ENCODE results near the gene OSBPL7.

OSBPL7 gene

GRCh38 chr17:47821424-47822391 lies at the start of gene OSBPL7:
TSS of gene OSBPL7 (minus strand) at chr17:47821794. CDS start at chr17:47820278, 1,516 bp downstream.
- Histone ChIP-seq H3K27ac (peak within 1 kb of the TSS; percentile 6 to 80 (median 71); a peak in 21 of 22 replicates), H4K20me1 (peaks cover 0 to 24% (median 5%) of the 10 kb centered on the region in 11 experiments; a peak in 7 of 22 replicates), H3K27me3 (no peaks in the 10 kb centered on the region), H3K4me1 (peaks cover 22 to 37% (median 26%) of the 10 kb centered on the region in 10 experiments), H3K4me3 (peak within 1 kb of the TSS; percentile 68 to 92 (median 86)), H3K9me3 (replicated peaks in 1 of 11) (no peaks in the 10 kb centered on the region), H3K36me3 (peaks cover 59 to 70% (median 64%) of the 10 kb centered on the region in 11 experiments), H3K4me2 (peak within 1 kb of the TSS; percentile 83 to 99 (median 98)), H3K9ac (peak within 1 kb of the TSS; percentile 73 to 88 (median 80))
- no peak for TF ChIP-seq Cebpa-rat (IDR thresholded peaks at IDR 0.05)

DNA sequence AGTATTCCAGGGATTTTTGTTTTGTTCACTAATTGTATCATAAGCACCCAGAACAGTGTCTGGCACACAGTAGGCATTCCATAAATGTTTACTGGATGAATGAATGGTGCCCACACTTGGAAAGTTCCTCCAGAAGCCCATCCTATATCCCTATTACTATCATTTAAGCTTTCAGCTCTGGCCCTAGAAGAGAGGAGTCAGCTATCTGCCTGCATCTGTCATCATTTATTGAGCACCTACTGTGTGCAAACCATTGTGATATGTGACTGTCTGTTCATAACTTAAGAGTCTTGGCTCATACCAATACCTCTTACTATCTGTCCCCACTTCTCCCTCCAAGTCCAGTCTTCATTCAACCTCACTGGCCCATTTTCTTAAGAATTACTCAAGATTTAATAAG lies 49.5 kb upstream of the OSBPL7 start:
- no peak for TF ChIP-seq Cebpa-rat (IDR thresholded peaks at IDR 0.05)
- Histone ChIP-seq H3K4me3 (no peak overlapping the region), H3K9me3 (replicated peaks in 1 of 11) (no peaks in the 10 kb centered on the region), H4K20me1 (no peaks in the 10 kb centered on the region; a peak in 3 of 22 replicates), H3K4me2 (no peak overlapping the region), H3K27me3 (peaks cover 0 to 18% (median 4%) of the 10 kb centered on the region in 11 experiments; a peak in 10 of 22 replicates), H3K4me1 (peaks cover 0 to 25% (median 6%) of the 10 kb centered on the region in 10 experiments; a peak in 11 of 20 replicates), H3K9ac (no peak overlapping the region), H3K27ac (no peak overlapping the region), H3K36me3 (no peaks in the 10 kb centered on the region)

DNA sequence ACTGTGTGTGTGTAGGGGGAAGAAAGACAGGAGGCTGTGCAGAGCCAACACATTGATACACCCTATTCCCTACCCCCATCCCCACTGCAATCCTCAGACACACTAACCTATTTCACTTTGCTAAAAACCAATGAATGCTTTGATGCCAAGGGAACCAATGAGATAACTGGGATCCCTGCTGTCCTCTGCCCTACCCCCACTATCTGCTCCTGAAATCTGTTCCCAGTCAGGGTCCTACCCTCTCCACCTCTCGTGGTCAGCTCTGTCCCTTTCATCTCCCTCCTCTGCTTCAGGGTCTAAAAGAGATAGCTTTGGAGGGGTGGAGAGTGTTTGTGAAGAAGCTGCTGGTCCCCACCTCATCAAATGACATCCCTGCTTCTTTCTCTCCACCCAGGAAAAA lies 48.5 kb upstream of the OSBPL7 start:
- Histone ChIP-seq H3K27me3 (peaks cover 0 to 18% (median 4%) of the 10 kb centered on the region in 11 experiments; a peak in 10 of 22 replicates), H3K9me3 (replicated peaks in 1 of 11) (no peaks in the 10 kb centered on the region), H3K4me2 (no peak overlapping the region), H3K36me3 (no peaks in the 10 kb centered on the region), H3K4me3 (no peak overlapping the region), H4K20me1 (no peaks in the 10 kb centered on the region; a peak in 3 of 22 replicates), H3K4me1 (peaks cover 0 to 23% (median 6%) of the 10 kb centered on the region in 10 experiments; a peak in 11 of 20 replicates), H3K27ac (no peak overlapping the region), H3K9ac (no peak overlapping the region)
- TF ChIP-seq Cebpa-rat (IDR thresholded peaks at IDR 0.05) = no peak

DNA sequence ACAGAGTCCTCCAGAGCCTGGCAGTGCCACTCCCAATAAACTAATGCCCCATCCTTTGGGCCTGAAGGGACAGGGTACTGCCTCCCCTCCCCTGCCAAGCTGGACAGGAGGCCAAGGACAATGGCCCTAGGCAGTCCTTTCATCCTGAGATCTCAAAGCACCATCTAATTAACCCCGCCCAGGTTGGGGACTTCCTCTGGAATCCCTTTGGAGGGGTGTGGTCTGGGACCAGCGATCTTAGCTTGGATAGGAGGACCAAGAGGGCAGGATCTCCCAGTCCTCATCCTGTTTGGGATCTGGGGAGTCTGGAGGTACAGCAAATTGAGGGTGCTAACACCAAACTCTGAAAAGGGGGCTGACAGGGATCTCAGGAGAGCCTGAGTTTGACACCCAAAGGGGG lies 47.5 kb upstream of the OSBPL7 start:
- no peaks in the 10 kb centered on the region for H3K36me3 ChIP-seq
- no peak overlapping the region for H3K4me2 ChIP-seq

DNA sequence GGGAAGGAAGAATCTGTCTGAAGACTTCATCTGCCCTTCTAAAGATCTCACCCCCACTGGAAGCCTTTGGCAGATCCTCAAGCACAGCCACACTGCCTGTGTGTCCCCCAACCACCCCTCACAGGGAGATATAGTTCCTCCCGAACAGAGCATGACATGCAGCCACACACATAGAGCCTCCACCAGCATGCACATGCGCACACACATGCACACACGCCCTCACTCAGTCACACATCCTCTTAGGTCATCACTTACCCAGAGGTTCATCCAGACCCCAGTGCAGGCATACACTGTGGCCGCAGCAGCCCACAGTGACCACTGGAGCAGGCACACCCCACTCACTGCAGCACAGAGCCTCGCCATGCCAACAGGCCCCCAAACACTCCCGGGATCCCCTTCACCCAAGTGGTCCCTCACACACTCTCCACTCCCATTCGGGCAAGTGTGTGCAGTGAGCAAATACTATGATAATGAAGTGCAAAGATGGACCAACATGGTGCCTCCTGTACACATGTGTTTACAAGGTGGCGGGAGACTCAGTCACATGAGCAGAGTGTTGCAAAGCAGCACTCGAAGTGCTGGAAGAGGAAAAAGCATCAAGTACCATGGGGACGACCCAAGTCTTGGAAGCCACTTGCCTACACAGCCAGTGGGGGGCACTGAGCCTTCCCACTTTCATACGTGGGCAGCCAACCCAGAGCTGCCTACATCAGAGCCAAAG lies 46.4 kb upstream of the OSBPL7 start:
- H3K36me3 ChIP-seq = no peaks in the 10 kb centered on the region
- H4K20me1 ChIP-seq = no peaks in the 10 kb centered on the region; a peak in 2 of 22 replicates
- TF ChIP-seq Cebpa-rat (IDR thresholded peaks at IDR 0.05) = no peak
- peaks cover 0 to 21% (median 3%) of the 10 kb centered on the region in 10 experiments; a peak in 10 of 20 replicates for H3K4me1 ChIP-seq
- no peaks in the 10 kb centered on the region for H3K9me3 ChIP-seq (replicated peaks in 1 of 11)
- H3K9ac ChIP-seq = no peak overlapping the region
- H3K27me3 ChIP-seq = peaks cover 0 to 16% (median 4%) of the 10 kb centered on the region in 11 experiments; a peak in 9 of 22 replicates
- H3K4me3 ChIP-seq = no peak overlapping the region
- no peak overlapping the region for H3K27ac ChIP-seq
- no peak overlapping the region for H3K4me2 ChIP-seq

More for the DNA sequence above, 47.5 kb upstream of the OSBPL7 start:
- no peak for TF ChIP-seq Cebpa-rat (IDR thresholded peaks at IDR 0.05)
- no peaks in the 10 kb centered on the region; a peak in 2 of 22 replicates for H4K20me1 ChIP-seq
- H3K27me3 ChIP-seq = peaks cover 0 to 18% (median 4%) of the 10 kb centered on the region in 11 experiments; a peak in 10 of 22 replicates
- H3K4me1 ChIP-seq = peaks cover 0 to 21% (median 5%) of the 10 kb centered on the region in 10 experiments; a peak in 11 of 20 replicates
- no peak overlapping the region for H3K4me3 ChIP-seq
- H3K9ac ChIP-seq = no peak overlapping the region
- no peak overlapping the region for H3K27ac ChIP-seq
- no peaks in the 10 kb centered on the region for H3K9me3 ChIP-seq (replicated peaks in 1 of 11)

- Histone ChIP-seq H3K4me2 (no peak overlapping the region), H3K9ac (no peak overlapping the region), H3K9me3 (replicated peaks in 1 of 11) (no peaks in the 10 kb centered on the region), H3K4me3 (no peak overlapping the region), H3K27ac (no peak overlapping the region), H3K27me3 (peaks cover 0 to 6% (median 0%) of the 10 kb centered on the region in 11 experiments; a peak in 6 of 22 replicates), H3K4me1 (peaks cover 0 to 27% (median 6%) of the 10 kb centered on the region in 10 experiments; a peak in 10 of 20 replicates), H3K36me3 (no peaks in the 10 kb centered on the region), H4K20me1 (no peaks in the 10 kb centered on the region; a peak in 1 of 22 replicates)
- no peak for TF ChIP-seq Cebpa-rat (IDR thresholded peaks at IDR 0.05)
Observed at GRCh38 chr17:47866941-47867340, 45.3 kb upstream of the OSBPL7 start.

- H3K9me3 ChIP-seq (replicated peaks in 1 of 11) = no peaks in the 10 kb centered on the region
- H4K20me1 ChIP-seq = no peaks in the 10 kb centered on the region; a peak in 1 of 22 replicates
- H3K27ac ChIP-seq = no peak overlapping the region
- no peak overlapping the region for H3K4me3 ChIP-seq
- H3K9ac ChIP-seq = no peak overlapping the region
- no peak for TF ChIP-seq Cebpa-rat (IDR thresholded peaks at IDR 0.05)
- H3K36me3 ChIP-seq = no peaks in the 10 kb centered on the region
- H3K4me1 ChIP-seq = peaks cover 0 to 24% (median 6%) of the 10 kb centered on the region in 10 experiments; a peak in 10 of 20 replicates
- peak overlapping the region in 1 of 11 experiments; percentile 10; a peak in 1 of 22 replicates for H3K4me2 ChIP-seq
- peaks cover 0 to under 1% (median 0%) of the 10 kb centered on the region in 11 experiments; a peak in 3 of 22 replicates for H3K27me3 ChIP-seq
Observed at GRCh38 chr17:47864791-47865216, 43.2 kb upstream of the OSBPL7 start.

DNA sequence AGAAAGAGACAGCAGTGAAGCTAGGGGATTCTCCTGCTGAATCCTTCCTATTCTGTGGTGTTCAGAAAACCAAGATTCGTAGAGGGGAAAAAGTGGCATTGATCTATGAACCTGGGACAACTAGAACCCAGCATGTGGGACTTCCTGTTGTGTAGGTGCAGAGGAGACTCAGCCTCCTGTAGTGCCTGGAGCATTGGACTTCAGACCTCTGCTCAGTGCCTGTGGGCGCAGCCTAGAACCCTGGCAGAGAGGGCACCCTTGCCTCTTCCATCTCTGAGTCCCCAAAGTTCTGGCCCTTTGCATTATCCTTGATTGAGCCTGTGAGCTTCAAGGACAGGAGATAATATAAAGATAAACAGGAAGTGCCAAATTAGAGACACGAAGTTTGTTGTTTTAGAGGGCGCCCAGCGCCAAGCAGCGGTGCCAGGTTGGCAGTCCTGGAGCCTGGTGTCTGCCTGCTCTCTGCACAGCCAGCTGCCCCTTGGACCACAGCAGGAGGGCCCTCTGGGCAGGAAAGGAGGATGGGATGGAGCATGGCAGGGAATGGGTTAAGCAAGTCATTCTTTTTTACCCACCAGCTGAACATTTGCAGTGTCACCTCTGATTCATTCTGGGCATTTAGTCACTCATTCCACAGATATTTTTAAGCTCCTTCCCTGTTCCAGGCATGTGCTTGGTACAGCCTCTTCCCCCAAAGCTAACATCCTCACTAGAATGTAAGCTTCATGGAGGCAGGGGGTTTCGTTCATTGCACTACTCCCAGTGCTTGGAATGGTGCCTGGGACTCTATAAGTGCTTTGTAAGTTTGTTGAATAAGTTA lies 41.2 kb upstream of the OSBPL7 start:
- Histone ChIP-seq H3K4me3 (no peak overlapping the region), H3K9ac (no peak overlapping the region; a peak in 1 of 22 replicates), H3K4me2 (peak overlapping the region in 6 of 11 experiments; percentile 9 to 76 (median 61); a peak in 10 of 22 replicates), H3K36me3 (no peaks in the 10 kb centered on the region), H3K4me1 (peaks cover 0 to 30% (median 8%) of the 10 kb centered on the region in 10 experiments; a peak in 10 of 20 replicates), H3K27me3 (peaks cover 0 to 13% (median 3%) of the 10 kb centered on the region in 11 experiments; a peak in 7 of 22 replicates), H4K20me1 (no peaks in the 10 kb centered on the region; a peak in 1 of 22 replicates), H3K9me3 (replicated peaks in 1 of 11) (no peaks in the 10 kb centered on the region), H3K27ac (peak overlapping the region in 5 of 11 experiments; percentile 13 to 71 (median 61); a peak in 7 of 22 replicates)
- no peak for TF ChIP-seq Cebpa-rat (IDR thresholded peaks at IDR 0.05)

Data from BLaER1 treated with 17β-estradiol and CSF1 and Interleukin-3, amounts not matched to agents 10 nM and 100 nM (cell line).